Calu3 (cell line): ENCODE data around the gene DLEC1. TPM values are rescaled to one million over a fixed set of nuclear protein-coding genes. Genes with fewer than 3 reads are reported as not detected.
"Not testable (repeated sequence)": the region's sequence is repeated elsewhere in the genome, so short reads cannot be mapped to it uniquely, and the experiment has no call there.

Experiments used
- BruUV-seq: library from RNA; stranded (reverse); fragments of 400-500 nt; replicated peaks from 2 replicates; lab custom pipeline; 2021; lab: Mats Ljungman, UMichigan
- CTCF ChIA-PET: fragments of 300-600 bp; sonication (Branson Sonifier 250); formaldehyde crosslinking; loops from one replicate; lab custom pipeline; 2022; ENCODE audit warnings: antibody characterized with exemption; lab: Charles Lee
- DNase-seq: peaks from one replicate; pipeline ENCODE4 v3.0.0; 2022
- H3K27ac Mint-ChIP-seq: one replicate; pipeline ENCODE4 v1.8.0; 2022; ENCODE audit warnings: mixed read lengths; ENCODE audit not compliant: unreplicated experiment
- H3K27me3 Mint-ChIP-seq: one replicate; pipeline ENCODE4 v1.8.0; 2022; ENCODE audit warnings: mixed read lengths; ENCODE audit not compliant: unreplicated experiment
- H3K36me3 Mint-ChIP-seq: one replicate; pipeline ENCODE4 v1.8.0; 2022; ENCODE audit warnings: mild to moderate bottlenecking, moderate library complexity, mixed read lengths; ENCODE audit not compliant: insufficient read depth, unreplicated experiment
- H3K4me1 Mint-ChIP-seq: one replicate; pipeline ENCODE4 v1.8.0; 2022; ENCODE audit warnings: mild to moderate bottlenecking, low read depth, mixed read lengths; ENCODE audit not compliant: unreplicated experiment
- H3K4me3 Mint-ChIP-seq: one replicate; pipeline ENCODE4 v1.8.0; 2022; ENCODE audit warnings: mild to moderate bottlenecking, low read depth, moderate library complexity, mixed read lengths; ENCODE audit not compliant: unreplicated experiment
- H3K9me3 Mint-ChIP-seq: one replicate; pipeline ENCODE4 v1.8.0; 2022; ENCODE audit warnings: low read depth, mixed read lengths; ENCODE audit not compliant: unreplicated experiment
- intact Hi-C: fragments of 100-400 bp; cut with micrococcal nuclease; formaldehyde crosslinking; loops from one replicate; pipeline ENCODE4 v1.10.0; 2022; ENCODE audit not compliant: unreplicated experiment
- total RNA-seq: library from RNA; stranded (reverse); gene quantifications from 2 replicates; pipeline ENCODE4 v1.2.3, GENCODE V29; 2022
- TF ChIP-seq, protein P1 (sequence below): fragments of 200-600 bp; IDR thresholded peaks from one replicate; pipeline ENCODE4 v1.8.0; 2022; ENCODE audit warnings: antibody characterized with exemption; ENCODE audit not compliant: unreplicated experiment

The DLEC1 gene
- total RNA-seq, 1 experiment from 2014 or later, result 0.28 TPM

DNA sequence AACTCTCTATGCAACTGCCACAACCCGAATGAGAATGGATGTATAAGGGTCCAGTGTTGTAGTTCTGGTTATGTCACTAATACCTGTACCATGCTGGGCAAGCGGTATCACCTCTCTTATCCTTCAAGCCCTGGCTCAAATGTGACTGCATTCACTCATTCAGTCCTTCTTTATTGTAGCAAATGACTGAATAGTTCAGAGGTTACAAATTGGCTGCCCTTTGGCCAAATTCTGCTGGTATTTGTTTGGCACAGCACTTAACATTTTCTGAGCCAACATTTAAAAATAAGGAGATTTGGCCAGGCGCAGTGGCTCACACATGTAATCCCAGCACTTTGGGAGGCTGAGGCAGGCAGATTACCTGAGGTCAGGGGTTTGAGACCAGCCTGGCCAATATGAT is 47.5 kb downstream of the DLEC1 start:
- intact Hi-C loops, result no loop called here
- no peak for DNase-seq
- CTCF ChIA-PET, result no interaction called here
- Mint-ChIP-seq H3K4me1 (no peaks in the 10 kb centered on the region), H3K27me3 (peaks cover 8% of the 10 kb centered on the region), H3K4me3 (no peak overlapping the region), H3K36me3 (peaks cover 10% of the 10 kb centered on the region), H3K27ac (no peak overlapping the region), H3K9me3 (peaks cover 10% of the 10 kb centered on the region)
- TF ChIP-seq, protein P1, sequence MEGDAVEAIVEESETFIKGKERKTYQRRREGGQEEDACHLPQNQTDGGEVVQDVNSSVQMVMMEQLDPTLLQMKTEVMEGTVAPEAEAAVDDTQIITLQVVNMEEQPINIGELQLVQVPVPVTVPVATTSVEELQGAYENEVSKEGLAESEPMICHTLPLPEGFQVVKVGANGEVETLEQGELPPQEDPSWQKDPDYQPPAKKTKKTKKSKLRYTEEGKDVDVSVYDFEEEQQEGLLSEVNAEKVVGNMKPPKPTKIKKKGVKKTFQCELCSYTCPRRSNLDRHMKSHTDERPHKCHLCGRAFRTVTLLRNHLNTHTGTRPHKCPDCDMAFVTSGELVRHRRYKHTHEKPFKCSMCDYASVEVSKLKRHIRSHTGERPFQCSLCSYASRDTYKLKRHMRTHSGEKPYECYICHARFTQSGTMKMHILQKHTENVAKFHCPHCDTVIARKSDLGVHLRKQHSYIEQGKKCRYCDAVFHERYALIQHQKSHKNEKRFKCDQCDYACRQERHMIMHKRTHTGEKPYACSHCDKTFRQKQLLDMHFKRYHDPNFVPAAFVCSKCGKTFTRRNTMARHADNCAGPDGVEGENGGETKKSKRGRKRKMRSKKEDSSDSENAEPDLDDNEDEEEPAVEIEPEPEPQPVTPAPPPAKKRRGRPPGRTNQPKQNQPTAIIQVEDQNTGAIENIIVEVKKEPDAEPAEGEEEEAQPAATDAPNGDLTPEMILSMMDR, result no peak
- BruUV-seq, result no TSS peak

DNA sequence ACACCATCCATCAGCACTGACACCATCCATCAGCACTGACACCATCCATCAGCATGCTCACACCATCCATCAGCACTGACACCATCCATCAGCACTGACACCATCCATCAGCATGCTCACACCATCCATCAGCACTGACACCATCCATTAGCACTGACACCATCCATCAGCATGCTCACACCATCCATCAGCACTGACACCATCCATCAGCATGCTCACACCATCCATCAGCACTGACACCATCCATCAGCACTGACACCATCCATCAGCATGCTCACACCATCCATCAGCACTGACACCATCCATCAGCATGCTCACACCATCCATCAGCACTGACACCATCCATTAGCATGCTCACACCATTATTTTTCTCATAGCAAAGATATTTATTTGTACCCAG is 48.3 kb downstream of the DLEC1 start:
- H3K27ac Mint-ChIP-seq, CTCF ChIA-PET, DNase-seq, BruUV-seq, H3K4me1 Mint-ChIP-seq, H3K4me3 Mint-ChIP-seq, intact Hi-C loops: not testable (repeated sequence)
- Mint-ChIP-seq H3K27me3 (peaks cover 16% of the 10 kb centered on the region), H3K36me3 (peaks cover 10% of the 10 kb centered on the region), H3K9me3 (peaks cover 10% of the 10 kb centered on the region)

DNA sequence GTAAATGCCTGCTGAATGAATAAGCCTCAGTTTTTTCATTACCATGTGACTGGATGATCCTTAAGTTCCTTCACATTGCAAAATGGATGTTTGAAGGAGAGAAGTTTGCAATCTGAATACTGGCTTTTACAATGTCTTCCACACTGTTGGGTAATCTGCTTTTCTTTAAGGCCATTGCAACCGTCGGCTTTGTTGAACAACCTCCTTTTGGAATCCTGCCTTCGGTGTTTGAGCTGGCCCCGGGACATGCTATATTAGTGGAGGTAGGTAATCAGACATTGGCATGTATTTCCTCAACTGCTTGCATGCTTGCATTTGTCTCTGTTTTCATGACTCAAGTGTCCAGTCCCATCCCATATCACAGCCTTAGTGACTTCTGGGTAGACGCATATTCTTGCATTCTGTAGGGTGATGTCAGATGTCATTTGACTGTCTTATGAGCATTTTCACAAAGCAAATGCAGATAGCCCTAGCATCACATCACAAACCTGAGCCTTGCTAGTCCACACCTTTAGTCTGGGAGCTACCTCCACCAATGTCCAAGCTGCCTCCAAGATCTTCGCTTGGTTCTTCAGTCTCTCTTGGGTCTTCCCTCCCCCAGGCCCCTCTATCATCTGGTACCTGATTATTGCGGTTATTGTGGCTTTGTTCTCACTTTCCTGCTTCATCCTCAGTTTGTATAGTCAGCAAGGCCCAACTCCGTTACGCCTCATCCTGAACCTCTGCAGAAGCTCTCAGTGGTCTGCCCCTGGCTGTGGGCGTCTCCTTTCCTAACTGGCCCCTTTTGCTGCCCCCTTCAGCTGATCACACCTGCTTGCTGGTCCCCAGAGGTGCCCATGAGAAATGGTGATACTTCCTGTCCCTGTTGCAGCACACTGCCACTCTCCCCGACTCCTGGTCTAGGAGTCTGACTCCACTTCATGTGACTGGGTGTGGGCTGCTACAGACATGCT is 49.4 kb downstream of the DLEC1 start:
- peaks cover 10% of the 10 kb centered on the region for H3K36me3 Mint-ChIP-seq
- intact Hi-C loops, result no loop called here
- no peak overlapping the region for H3K27ac Mint-ChIP-seq
- CTCF ChIA-PET, result no interaction called here
- H3K4me1 Mint-ChIP-seq, result no peaks in the 10 kb centered on the region
- BruUV-seq, result no TSS peak
- peaks cover 5% of the 10 kb centered on the region for H3K9me3 Mint-ChIP-seq
- H3K27me3 Mint-ChIP-seq, result peaks cover 27% of the 10 kb centered on the region
- no peak for DNase-seq
- no peak overlapping the region for H3K4me3 Mint-ChIP-seq
- TF ChIP-seq, protein P1, result no peak

DNA sequence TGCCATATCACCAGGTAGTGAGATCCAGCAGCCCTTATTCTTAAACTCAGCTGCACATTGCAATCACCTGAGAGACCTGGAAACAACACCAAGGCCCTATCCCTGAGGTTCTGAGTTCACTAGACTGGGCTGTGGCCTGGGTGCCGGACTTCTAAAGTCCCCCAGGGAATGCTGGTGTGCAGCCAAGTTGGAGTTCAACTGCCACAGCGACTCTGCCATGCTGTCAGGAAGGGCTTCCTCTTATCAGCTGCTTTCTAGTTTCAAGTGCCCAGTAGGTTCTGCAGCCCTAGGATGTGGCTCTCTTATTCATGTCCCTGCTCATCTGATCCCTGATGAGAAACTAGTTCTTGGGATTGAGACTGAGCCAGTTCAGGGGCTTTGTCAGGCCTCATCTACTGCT is 50.2 kb downstream of the DLEC1 start:
- intact Hi-C loops, result no loop called here
- no peak for DNase-seq
- TF ChIP-seq, protein P1, result no peak
- Mint-ChIP-seq H3K4me1 (no peaks in the 10 kb centered on the region), H3K27ac (no peak overlapping the region), H3K36me3 (peaks cover 7% of the 10 kb centered on the region), H3K9me3 (peaks cover 3% of the 10 kb centered on the region), H3K4me3 (no peak overlapping the region), H3K27me3 (peaks cover 35% of the 10 kb centered on the region)
- no TSS peak for BruUV-seq
- CTCF ChIA-PET, result no interaction called here

DNA sequence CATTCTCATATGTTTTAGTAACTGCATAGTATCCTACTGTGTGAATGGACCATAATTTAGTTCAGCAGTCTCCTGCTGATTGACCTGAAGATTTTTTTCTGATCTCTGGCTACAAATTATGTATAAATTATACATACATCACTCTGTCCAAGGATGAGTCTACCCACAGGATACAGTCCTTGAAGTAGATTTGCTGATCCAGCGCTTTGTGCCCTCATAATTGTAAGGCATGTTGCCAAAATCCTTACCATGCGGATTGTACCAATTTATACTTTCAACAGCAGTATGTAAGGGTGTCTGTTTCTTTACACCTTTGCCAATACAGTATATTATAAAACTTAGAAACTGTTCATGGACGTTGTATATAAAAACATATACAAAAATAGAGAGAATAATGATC is 51.4 kb downstream of the DLEC1 start:
- intact Hi-C loops, result no loop called here
- no peaks in the 10 kb centered on the region for H3K36me3 Mint-ChIP-seq
- DNase-seq, result no peak
- H3K27ac Mint-ChIP-seq, result no peak overlapping the region
- H3K27me3 Mint-ChIP-seq, result peaks cover 48% of the 10 kb centered on the region
- H3K4me1 Mint-ChIP-seq, result no peaks in the 10 kb centered on the region
- H3K4me3 Mint-ChIP-seq, result no peak overlapping the region
- CTCF ChIA-PET, result no interaction called here
- BruUV-seq, result no TSS peak
- TF ChIP-seq, protein P1, result no peak
- H3K9me3 Mint-ChIP-seq, result no peaks in the 10 kb centered on the region
